RWPE2 (cell line): ENCODE measurements around the gene NCS1.

Source experiments
- ATAC-seq: fragments of 200-7000 bp; cut with Tn5 transposase; 3 replicates; pipeline ENCODE4 v1.9.1; 2021; ENCODE audit warnings: low read depth
- DNase-seq: peaks from one replicate; pipeline ENCODE4 v3.0.0-alpha.2; 2020; ENCODE audit warnings: low spot score
- H3K27ac ChIP-seq: fragments of 450-650 bp; 2 replicates; pipeline ENCODE4 v1.5.1; 2017; ENCODE audit warnings: mild to moderate bottlenecking; ENCODE audit not compliant: poor library complexity, severe bottlenecking
- H3K27me3 ChIP-seq: fragments of 250-450 bp; sonication (Bioruptor Pico); 2 replicates; pipeline ENCODE4 v1.5.1; 2021; ENCODE audit warnings: mild to moderate bottlenecking, moderate library complexity; ENCODE audit not compliant: insufficient read depth, poor library complexity, severe bottlenecking
- H3K36me3 ChIP-seq: fragments of 250-450 bp; sonication (Bioruptor Pico); 2 replicates; pipeline ENCODE4 v1.5.1; 2020; ENCODE audit warnings: low read depth, mild to moderate bottlenecking, moderate library complexity
- H3K4me1 ChIP-seq: fragments of 250-450 bp; sonication (Bioruptor Pico); 2 replicates; pipeline ENCODE4 v1.5.1; 2021; ENCODE audit warnings: mild to moderate bottlenecking, moderate library complexity; ENCODE audit not compliant: insufficient read depth, poor library complexity, severe bottlenecking
- H3K4me3 ChIP-seq: fragments of 250-450 bp; sonication (Bioruptor Pico); 2 replicates; pipeline ENCODE4 v1.5.1; 2021; ENCODE audit warnings: mild to moderate bottlenecking, moderate library complexity; ENCODE audit not compliant: severe bottlenecking
- H3K9me3 ChIP-seq: fragments of 250-450 bp; sonication (Bioruptor Pico); 2 replicates; pipeline ENCODE4 v1.5.1; 2021; ENCODE audit warnings: mild to moderate bottlenecking, moderate library complexity; ENCODE audit not compliant: severe bottlenecking
- TF ChIP-seq, protein P1 (sequence below): fragments of 450-650 bp; IDR thresholded peaks from one replicate; pipeline ENCODE4 v1.5.1; 2017; ENCODE audit warnings: mild to moderate bottlenecking, moderate library complexity; ENCODE audit not compliant: poor library complexity, severe bottlenecking

Gene NCS1

DNA sequence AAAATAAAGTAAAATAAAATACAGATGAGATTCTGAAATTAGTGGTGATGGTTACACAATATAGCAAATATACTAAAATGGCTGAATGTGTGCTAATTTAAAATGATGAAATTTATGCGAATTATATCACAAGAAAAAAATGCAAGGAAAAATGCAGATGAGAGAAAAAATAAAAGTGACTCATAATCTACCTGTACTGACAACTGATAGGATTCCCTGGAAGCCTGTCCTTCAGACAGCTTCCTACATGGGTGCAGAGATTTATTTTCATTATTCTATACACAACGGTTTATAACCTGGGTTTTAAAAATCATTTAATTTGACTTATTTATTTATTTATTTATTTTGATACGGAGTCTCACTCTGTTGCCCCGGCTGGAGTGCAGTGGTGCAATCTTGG, 5.8 kb upstream of the NCS1 start:
- no peak for DNase-seq

DNA sequence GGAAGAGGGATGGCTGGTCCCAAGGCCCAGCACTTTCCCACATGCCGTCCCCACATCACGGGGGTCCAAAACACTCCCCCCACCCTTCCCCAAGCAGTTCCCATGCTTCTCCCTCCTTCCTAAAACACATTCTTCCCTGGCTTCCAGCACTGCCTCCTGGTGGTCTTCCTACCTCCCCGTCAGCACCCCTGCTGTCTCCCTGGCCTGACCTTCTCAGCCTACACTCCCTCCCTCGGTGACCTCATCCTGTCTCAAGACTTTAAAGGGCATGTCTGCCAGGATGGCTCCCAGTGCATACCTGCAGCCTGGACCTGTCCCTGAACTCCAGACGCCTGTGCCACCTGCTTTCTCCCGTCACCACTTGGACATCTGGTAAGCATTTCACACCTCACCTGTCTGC, 4.3 kb upstream of the NCS1 start:
- H3K4me3 ChIP-seq = no peak overlapping the region
- H3K36me3 ChIP-seq = no peaks in the 10 kb centered on the region
- no peaks in the 10 kb centered on the region for H3K9me3 ChIP-seq
- DNase-seq (no peak), ATAC-seq (no peak)
- TF ChIP-seq, protein P1, sequence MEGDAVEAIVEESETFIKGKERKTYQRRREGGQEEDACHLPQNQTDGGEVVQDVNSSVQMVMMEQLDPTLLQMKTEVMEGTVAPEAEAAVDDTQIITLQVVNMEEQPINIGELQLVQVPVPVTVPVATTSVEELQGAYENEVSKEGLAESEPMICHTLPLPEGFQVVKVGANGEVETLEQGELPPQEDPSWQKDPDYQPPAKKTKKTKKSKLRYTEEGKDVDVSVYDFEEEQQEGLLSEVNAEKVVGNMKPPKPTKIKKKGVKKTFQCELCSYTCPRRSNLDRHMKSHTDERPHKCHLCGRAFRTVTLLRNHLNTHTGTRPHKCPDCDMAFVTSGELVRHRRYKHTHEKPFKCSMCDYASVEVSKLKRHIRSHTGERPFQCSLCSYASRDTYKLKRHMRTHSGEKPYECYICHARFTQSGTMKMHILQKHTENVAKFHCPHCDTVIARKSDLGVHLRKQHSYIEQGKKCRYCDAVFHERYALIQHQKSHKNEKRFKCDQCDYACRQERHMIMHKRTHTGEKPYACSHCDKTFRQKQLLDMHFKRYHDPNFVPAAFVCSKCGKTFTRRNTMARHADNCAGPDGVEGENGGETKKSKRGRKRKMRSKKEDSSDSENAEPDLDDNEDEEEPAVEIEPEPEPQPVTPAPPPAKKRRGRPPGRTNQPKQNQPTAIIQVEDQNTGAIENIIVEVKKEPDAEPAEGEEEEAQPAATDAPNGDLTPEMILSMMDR = no peak
- H3K27me3 ChIP-seq = no peaks in the 10 kb centered on the region
- H3K4me1 ChIP-seq = no peaks in the 10 kb centered on the region
- no peak overlapping the region for H3K27ac ChIP-seq

More for the DNA sequence above, 5.8 kb upstream of the NCS1 start:
- H3K4me3 ChIP-seq = no peak overlapping the region
- H3K27ac ChIP-seq = no peak overlapping the region
- no peaks in the 10 kb centered on the region for H3K9me3 ChIP-seq
- no peaks in the 10 kb centered on the region for H3K4me1 ChIP-seq
- TF ChIP-seq, protein P1 = no peak
- H3K36me3 ChIP-seq = no peaks in the 10 kb centered on the region
- no peaks in the 10 kb centered on the region for H3K27me3 ChIP-seq
- ATAC-seq = peak; percentile 64; the same call in 2 of the 3 replicates

DNA sequence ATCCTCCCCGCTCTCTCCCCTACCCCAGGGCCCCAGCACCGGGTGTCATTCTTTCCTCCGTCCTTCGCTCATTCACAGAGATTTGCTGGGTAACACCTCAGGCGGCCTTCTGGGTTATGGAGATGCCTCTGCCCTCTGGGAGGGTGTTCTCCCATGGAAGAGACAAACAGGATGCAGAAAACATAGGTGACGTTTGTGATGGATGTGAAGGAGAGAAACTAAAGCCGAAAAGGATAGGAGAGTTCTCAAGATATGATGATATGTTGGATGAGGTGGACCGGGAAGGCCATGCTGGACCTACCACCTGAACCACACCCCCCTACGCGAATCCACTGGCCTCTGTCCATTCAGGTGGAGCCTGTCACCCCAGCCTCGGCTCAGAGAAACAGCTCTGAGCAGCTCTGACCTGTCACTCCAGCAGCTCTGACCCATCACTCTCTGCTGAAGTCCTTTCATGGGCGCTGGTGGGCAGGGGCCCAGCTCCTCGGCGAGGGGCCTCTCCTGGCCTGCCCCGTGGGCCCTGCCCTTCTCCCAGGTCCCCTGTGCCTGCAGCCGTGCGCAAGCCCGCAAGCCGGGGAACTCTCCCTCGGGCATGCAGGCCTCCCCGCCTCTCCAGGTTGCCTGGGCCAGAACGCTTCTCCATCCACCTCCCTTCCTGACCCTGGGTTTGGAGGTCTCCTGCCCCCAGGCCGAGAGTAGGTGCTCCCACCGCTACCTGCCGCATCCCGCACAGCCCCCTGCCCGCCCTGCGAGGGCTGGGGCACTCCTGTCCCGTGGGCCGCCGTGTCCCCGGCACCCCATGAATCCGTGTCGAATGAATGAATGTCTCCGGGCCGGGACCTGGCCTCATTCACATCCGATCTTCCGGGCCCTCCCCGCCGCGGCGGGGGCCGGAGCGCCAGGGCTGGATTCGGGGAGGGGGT, 717 bp upstream of the NCS1 start:
- peak; percentile 5; the same call in 1 of the 3 replicates for ATAC-seq
- no peaks in the 10 kb centered on the region for H3K9me3 ChIP-seq
- no peaks in the 10 kb centered on the region for H3K4me1 ChIP-seq
- TF ChIP-seq, protein P1 = no peak
- no peak for DNase-seq
- peaks cover 3% of the 10 kb centered on the region; the same call in 1 of the 2 replicates for H3K36me3 ChIP-seq
- no peaks in the 10 kb centered on the region for H3K27me3 ChIP-seq
- H3K4me3 ChIP-seq = peak overlapping the region; percentile 84
- H3K27ac ChIP-seq = no peak overlapping the region

DNA sequence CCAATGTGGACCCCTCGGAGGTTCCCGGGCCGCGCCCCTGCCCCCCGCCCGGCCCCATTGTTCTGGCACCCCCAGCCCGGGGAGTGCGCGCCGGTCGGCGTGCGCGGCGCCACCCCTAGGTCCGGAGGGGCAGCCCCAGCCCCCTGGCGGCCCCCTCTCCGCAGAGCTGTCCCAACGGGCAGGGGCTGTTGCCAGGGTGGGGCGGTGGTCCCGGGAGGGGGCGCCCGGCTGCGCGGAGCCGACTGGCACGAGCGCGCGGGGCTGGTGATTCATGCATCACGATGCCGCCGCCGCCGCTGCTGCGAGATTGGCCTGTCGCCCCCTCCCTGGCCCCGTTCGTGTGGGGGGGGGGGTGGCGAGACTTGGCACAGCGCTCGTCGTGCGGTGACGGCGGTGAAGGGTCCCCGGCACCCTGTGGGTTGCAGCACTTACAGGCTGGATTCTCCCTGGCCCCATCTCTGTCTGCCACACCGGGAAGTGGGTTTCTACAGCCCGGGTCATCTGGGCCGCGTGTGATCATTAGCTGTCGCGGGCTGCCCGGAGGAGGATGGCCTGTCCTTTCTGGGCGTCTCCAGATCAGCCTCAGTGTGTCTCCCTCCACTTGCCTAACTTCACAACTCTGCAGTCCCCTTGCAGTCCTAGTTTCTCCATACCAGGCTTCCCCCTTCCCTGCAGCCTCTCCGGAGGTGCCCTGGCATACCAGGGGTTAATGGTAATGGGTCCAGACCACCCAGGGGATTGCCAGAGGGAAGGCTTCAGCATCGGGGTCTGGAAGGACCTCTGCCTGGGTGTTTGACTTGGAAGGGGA, 858 bp downstream of the NCS1 start:
- Histone ChIP-seq H3K27ac (peak overlapping the region; percentile 49), H3K9me3 (no peaks in the 10 kb centered on the region), H3K27me3 (no peaks in the 10 kb centered on the region), H3K4me1 (no peaks in the 10 kb centered on the region), H3K36me3 (peaks cover 3% of the 10 kb centered on the region; the same call in 1 of the 2 replicates), H3K4me3 (peak overlapping the region; percentile 84)
- ATAC-seq (peak; percentile 14; the same call in 1 of the 3 replicates), DNase-seq (no peak)
- TF ChIP-seq, protein P1 = peak; percentile 25
